HG03066 (cell line): ENCODE data around the gene BRAT1.

Experiments
- ATAC-seq: cut with Tn5 transposase; IDR thresholded peaks from one replicate; pipeline ENCODE4 v1.9.1; 2021; ENCODE audit warnings: low read depth; ENCODE audit not compliant: unreplicated experiment

Gene BRAT1

DNA sequence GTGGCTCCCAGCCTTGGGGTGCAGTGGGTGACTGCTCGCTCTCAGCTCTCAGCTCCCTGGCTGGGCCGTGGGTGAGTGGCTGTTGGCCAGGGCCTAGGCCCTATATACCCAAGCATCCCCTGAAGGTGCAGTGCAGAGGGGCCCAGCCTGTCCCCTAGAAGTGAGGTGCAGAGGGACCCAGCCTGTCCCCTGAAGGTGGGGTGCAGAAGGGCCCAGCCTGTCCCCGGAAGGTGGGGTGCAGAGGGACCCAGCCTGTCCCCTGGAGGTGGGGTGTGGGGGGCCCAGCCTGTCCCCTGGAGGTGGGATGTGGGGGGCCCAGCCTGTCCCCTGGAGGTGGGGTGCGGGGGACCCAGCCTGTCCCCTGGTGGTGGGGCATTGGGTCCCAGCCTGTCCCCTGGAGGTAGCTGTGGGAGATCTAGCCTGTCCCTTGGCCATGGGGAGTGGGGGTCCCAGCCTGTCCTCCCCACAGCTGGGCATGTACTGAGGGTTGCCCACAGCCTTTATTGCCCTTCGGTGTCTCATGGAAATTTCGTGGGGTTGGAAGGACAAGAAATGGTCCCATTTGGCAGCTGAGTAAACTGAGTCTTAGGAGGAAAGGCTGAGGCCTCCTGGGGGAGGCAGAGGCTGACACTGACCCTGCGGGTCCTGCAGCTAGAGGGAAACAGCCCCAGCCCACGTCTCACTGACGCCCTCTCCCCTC is 53.2 kb downstream of the BRAT1 start:
- no peak for ATAC-seq

DNA sequence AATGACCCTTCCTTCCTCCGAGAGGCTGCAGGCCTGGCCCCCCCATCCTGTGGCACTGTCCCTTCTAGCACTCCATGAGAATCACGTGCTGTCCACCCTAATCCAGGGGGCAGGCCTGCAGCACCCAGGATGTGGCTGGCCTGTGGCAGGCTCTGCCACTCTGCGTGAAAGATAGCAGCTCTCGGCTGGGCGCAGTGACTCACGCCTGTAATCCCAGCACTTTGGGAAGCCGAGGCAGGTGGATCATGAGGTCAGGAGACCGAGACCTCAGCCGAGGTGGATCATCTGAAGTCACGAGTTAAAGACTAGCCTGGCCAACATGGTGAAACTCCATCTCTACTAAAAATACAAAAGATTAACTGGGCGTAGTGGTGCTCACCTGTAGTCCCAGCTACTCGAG is 54.6 kb downstream of the BRAT1 start:
- ATAC-seq, result no peak

DNA sequence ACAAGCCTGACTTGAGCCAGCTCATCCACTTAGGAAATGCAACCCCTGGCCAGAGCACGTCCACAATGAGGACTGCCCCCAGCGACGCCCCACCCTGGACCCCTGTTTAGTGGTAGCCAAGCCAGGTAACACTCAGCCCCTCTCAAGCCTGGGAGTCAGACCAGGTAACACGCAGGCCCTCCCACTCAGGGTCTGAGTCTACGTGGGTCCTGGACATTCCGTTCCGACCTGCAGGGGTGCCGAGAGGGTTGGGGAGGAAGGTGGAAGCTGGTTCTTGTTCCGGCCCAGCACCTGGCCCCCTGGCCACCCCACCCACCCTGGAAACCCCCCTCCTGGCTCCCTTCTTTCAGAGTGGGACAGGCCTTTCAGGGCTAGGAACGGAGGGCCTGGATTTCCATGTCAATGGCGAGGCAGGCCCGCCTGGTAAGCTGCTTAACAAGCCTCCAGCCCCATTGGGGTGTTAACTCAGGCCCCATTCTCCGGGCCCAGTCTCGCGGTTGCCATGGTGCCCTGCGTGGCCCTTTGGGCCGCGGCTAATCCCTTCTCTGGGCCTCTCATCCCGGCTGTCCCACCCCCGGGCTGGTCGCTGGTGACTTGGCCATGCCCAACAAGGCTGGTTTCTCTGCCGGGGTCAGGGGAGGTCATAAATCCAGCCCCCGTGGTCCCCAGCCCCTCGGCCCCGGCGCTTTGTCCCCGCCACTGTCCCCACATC is 55.4 kb downstream of the BRAT1 start:
- no peak for ATAC-seq

DNA sequence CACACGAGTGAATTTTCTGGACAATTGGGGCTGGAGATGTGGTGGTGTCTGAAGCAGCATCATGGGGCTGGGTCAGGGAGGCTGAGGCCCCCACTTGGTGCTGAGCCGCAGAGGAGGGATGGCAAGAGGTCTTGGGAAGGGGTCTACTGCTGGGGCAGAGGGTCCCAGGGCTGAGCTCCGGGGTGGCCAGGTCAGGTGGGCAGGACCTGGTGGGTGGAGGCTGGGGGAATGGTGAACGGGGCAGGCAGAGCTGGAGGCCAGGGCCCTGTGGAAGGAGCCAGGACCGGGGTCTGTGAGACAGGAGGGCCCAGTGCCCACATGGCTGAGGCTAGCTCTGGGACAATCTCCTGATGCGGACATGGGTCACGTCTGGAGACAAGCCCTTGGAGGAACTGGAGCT is 56.1 kb downstream of the BRAT1 start:
- ATAC-seq, result no peak

DNA sequence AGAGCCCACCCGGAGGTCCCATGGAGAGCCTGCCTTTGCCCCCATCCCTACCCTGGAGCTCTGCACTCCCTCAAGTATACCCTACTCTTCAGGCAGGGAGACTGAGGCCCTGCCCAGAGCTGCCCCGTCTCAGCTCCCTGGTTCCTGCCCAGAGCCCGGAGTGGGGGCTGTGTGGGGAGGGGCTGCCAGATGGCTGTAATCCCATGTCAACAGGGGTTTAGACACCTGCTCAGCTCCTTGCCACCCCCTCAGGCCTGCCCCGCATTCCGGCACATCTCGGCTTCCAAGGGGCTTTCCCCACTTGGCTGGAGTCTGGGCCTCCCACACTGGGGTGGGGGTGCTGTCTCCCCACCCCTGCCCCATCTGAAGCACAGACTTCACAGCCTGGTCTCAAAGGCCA is 56.6 kb downstream of the BRAT1 start:
- ATAC-seq, result no peak

DNA sequence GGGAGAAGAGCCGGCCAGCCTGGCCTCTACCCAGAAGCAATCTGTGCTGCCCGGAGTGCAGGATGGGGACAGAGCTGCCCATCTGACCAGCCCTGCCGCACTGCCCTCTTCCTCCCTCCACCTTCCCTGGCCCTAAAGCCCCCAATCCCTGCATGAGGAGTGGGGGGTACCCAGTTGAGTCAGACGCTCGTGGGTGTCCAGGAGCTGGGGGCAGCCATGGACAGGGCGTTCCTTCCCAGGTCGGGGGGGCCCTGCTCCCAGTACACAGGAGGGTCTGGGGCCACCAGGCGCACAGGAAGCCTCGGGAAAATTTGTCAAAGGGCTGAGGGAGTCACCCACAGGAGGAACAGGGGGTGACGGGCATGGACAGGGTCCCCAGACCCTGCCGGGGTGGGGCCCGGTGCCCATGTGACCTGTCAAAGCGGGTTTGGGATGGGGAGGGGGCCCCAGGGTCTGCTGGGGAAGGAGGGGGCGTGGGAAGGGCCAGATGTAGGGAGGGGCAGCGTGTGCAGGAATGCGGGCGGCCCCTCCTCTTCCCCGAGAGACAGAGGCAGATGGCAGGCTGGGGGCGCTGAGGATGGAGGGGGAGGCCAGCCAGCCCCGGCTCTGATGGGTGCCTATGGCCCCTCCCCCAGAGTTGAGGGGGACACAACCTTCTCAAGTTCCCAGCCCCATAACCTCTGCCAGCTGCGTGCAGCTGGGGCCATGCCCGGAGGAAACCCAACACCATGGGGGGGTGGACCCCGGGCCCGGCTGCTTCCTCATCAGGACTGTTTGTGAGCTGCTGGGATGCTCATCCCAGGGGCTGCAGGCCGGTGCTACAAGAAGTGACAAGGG is 57.6 kb downstream of the BRAT1 start:
- ATAC-seq, result no peak

DNA sequence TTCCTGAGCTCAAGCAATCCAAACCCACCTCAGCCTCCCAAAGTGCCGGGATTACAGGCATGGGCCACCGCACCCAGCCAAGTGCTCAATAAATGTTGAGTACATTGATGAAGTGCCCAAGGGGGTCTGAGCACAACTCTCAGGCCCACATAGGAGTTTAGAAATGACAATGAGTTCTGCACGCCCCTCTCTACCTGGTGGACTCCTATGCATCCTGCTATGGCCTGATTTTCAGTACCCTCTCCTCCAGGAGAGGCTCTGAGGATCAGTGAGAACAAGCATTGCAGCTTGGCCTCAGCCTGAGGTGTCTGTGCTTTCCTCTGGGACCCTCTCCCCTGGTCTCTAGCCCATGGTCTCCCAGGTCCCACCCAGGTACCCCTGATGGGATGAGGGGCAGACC is 58.3 kb downstream of the BRAT1 start:
- no peak for ATAC-seq

DNA sequence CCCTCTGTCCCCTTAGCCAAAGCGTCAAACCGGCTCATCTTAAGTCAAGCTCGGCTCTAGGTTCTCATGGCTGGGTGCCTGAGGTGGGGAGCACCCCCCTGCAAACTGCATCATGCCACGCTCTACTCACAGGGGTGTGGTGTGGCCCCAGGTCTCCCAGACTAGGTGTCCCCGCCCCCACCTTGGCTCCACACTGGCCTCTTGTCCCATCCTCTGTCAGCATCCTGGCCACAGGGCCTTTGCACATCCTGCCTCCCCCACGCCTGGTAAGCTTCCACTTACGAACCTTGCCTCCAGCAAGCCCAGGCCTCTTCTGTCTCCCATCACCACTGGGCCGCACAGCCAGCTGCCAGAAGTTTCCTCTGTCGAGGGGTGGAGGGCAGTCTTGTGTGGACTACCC is 58.9 kb downstream of the BRAT1 start:
- ATAC-seq, result no peak

DNA sequence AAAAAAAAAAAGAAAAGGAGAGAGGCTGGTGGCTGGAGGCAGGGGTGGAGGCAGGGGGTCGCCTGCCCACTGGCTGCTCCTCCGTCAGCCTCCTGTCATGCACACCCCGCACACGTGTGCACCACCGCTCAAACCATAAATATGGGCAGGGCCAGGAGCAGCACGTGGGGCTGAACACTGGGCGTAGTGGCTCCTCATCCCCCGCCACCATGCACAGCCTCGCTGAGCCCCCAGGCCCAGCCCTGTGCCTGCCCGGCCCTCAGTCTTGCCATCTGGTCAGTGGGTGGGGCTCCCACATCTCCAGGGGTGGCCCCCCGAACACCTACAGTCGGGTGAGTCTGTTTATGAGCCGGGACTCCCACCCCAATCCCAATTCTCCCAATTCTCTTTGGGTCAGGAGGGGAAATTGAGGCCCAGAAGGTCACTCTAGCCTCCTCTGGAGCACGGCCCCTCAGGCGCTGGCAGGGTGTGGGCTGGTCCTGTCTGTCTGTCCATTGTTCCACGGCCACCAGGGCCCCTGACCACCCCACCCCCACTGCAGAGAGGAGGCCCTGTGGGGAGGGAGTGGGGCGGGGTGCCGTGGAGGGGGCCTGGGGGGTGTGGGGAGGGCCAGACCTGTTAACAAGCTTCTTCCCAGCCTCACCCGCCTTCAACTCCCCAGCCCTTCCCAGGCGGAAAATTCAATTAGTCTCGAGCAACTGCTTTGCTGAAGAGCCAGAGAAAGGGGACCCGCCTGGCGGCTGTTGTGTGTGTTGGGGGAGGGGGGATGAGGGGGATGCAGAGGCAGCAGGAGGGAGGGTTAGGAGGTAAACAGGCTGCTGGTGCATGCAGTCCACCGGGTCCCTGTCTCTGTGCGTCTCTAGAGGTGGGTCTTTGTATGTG is 59.7 kb downstream of the BRAT1 start:
- ATAC-seq, result no peak

DNA sequence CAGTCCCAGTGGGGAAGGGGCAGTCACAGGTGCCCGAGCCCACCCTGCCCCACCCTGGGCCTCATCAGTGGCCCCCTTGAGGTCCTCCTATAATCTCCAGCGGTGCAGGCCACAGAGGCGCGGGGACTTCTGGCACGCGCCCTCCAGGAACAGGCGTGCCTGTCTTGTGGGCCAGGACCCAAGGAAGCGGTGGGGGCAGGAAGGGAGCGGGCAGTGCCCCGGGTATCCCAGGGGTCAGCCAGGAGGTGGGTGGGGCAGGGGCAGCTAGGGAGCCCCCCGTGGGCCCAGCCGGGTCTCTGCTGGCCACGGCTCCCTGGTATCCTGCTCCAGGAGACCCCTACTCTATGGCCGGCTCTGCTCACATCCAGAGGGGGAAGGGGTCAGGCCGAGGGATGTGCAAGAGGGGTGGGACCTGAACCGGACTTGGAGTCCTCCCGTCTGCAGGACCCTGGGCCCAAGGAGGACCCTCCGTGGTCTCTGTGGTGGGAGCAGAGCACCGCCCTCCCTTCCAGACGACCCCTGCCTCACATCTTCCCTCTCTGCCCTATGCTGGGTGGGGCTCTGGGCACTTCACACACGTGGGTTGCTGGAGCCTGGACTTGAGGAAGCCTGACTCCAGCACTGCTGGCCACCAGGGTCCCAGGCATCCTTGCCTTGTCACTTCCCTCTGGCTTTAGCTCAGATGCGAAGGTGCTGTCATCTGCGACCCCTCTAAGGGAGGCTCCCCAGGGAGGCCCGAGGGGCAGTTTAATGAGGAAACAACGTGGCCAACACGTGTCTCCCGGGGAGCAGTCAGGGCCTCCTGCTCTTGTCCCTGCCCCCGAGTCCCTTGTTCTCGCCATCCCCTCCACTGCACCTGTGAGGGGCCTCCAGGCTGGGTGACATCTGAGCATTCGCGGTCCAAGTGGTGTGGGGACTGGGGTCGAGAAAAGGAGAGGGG is 60.9 kb downstream of the BRAT1 start:
- ATAC-seq, result no peak

DNA sequence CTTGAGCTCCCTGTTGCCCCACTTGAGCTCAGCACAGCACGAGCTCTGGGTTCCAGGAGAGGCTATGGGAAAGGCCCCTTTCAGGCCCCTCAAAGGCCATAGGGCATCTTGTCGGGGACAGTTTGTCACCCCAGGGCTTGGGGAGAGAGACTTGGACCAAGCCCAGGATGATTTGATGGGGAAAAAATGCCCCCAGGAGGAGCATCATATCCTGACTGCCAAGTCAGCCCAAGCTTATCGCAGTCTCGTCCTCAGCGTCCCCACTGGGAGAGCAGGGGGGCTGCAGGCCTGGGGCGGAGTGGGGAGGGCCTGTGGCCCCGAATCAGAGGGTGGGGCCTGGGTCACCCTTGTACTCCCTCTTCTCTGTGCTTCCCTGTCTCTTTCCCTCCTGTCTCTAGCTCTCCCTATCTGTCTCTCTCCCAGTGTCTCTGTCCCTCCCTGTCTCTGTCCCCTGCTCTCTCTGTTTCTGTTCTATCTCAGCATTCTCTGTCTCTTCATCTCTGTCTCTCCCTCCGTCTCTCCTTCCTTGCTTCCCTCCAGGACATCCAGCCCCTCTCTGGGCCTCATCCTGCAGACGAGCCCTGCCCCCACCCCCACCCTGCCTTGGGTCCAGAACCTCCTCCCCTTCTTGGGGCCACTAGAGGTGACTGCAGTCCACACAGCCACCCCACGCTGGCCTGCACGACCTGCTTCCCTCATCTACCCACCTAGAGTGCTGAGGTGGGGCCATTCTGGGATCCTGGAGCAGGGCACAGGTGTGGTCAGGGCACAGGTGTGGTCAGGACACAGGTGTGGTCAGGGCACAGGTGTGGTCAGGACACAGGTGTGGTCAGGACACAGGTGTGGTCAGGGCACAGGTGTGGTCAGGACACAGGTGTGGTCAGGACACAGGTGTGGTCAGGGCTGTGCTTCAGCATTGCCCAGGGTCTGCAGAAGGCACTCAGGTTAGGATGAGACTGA is 61.8 kb downstream of the BRAT1 start:
- ATAC-seq, result no peak

DNA sequence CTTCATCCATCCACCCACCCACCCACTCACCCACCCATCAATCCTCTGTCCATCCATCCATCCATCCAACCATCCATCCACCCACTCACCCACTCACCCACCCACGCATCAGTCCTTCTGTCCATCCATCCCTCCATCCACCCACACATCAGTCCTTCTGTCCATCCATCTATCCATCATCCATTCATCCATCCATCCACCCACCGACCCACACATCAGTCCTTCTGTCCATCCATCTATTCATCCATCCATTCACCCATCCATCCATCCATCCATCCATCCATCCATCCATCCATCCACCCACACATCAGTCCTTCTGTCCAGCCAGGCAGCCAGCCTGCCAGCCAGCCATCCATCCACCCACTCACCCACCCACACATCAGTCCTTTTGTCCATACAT is 63.3 kb downstream of the BRAT1 start:
- ATAC-seq, result no peak

DNA sequence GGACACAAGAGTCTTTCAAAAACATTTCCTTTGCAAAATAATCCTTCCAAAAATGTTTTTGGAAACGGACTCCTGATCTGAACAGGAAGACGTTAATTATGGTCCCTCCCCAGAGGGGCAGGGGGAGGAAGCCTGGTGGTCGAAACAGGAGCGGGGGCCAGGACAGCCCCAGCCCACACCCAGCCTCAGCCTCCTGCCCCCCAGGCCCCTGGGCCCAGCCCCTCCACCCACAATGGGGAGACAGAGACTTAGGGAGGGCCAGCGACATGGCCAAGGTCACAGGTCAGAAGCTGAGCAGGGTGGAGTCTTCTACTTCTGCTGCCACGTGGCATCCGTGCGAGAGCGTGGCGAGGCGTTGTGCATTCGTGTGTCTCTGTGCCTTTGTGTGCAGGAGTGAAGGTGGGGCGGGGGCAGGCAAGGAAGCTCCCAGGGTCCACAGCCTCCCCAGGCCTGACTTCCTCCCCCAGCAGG is 65.1 kb downstream of the BRAT1 start:
- ATAC-seq, result no peak

DNA sequence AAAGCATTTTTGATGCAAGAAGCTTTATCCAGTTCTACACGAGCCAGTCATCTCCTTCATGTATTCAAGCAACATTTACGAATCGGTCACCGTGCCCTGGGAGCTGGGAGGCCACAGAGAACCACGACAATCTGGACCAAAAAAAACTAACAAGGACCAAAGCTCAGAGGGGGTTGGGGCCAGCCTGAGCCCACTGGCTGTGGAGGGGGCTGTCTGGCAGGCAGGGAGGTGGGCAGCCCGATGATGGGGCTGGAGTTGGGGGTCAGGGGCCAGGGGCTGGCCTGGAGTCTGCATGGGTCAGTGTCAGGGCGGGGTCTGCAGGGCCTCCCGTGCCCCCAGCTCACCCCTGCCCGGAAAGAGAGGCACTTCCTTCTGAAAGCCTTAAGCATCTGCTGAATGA is 66.6 kb downstream of the BRAT1 start:
- ATAC-seq, result no peak

DNA sequence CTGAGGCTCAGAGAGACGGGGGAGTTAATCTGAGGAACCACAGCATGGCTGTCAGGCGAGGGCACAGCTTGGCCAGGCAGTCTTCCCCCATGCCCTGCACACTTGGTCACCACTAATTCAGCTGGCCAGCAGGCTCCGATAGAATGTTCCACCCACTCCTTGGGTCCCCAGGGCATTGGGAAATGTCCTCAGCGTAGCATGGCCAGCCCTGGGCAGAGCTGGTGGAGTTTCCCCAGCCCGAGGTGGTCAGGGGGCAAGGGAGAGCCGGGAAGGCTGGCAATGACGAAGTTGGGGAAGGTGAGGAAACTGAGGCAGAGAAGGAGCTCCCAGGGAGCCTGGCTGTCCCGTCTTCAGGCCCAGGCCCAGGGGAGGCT is 67.1 kb downstream of the BRAT1 start:
- ATAC-seq, result no peak
